HG03354 (cell line): ENCODE results near the gene REEP1.
"Not testable (repeated sequence)": the region's sequence is repeated elsewhere in the genome, so short reads cannot be mapped to it uniquely, and the experiment has no call there.

Source experiments
- ATAC-seq: cut with Tn5 transposase; IDR thresholded peaks from one replicate; pipeline ENCODE4 v1.9.1; 2021; ENCODE audit warnings: mild to moderate bottlenecking; ENCODE audit not compliant: unreplicated experiment, poor library complexity, severe bottlenecking

REEP1 gene

DNA sequence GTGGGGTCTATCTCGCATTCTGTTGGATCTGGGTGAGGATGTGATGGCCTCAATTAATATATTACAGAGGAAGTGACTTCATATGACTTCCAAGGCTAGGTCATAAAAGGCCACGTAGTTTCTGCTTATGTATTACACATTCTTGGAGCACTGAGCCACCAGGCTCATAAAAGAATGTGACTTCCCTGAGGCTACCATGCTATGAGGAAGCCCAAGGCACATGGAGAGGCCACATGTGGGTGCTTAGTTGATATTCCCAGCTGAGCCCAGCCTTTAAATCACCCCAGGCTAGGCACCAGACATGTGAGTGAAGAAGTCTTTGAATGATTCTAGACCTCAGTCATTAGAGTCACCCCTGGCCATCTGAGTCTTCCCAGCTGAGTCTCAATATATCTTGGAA is 13.3 kb upstream of the REEP1 start:
- no peak for ATAC-seq

DNA sequence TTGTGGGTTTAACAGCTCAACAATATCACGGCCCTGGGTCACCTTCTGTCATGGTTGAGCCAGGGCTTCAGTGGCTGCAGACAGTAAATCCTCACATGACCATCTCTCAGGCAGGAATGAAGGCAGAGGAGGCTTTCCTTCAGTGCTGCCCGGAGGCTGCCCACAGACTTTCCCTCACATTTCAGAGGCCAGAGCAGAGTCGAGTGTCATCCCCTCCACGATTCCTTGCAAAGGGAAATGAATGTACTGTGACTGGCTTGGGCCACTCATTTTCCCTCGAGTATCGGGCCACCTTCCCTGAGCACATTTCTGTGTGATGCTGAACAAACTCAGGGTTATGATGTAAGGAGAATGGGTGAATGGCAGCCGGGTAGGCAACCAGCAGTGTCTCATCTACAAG is 10.0 kb upstream of the REEP1 start:
- no peak for ATAC-seq

DNA sequence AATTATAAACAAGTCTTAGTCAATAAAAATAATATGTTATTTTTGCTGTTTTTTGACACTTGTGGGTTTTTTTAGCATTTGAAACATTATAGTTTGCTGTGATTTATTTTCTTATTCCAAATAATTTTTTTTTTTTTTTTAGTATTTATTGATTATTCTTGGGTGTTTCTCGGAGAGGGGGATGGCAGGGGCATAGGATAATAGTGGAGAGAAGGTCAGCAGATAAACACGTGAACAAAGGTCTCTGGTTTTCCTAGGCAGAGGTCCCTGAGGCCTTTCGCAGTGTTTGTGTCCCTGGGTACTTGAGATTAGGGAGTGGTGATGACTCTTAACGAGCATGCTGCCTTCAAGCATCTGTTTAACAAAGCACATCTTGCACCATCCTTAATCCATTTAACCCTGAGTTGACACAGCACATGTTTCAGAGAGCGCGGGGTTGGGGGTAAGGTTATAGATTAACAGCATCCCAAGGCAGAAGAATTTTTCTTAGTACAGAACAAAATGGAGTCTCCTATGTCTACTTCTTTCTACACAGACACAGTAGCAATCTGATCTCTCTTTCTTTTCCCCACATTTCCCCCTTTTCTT is 8.5 kb upstream of the REEP1 start:
- not testable (repeated sequence) for ATAC-seq

DNA sequence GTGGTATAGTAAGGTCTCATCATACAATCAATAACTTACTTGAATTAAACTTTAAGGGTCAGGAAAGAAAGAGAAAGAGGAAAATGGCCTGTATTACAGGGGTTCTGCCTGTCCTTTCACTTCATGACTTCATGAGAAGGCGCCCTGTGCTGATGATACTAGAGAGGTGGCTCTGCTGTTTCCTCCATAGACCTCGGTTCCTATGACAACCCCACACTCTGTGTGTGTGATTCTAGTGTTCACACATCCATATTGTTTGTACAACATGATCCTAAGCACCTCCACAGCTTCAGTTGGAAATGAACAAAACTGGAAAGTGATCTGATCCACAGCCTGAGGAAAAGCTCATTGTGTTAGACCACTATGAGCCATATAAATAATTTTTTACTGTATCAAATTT is 7.0 kb upstream of the REEP1 start:
- ATAC-seq: no peak

DNA sequence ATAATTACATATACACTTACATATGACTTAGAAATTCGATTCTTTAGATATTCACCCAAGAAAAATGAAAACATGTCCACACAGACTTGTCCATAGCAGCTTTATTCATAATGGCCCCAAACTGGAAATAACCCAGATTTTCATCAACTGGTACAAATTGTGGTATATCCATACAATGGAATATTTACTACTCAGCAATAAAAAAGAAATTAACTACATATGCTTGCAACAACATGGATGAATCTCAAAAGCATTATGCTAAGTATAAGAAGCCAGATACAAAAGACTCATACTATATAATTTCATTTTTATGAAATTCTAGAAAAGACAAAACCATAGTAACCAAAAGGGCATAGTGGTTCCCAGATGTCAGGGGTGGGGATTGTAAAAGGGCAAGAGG is 5.1 kb upstream of the REEP1 start:
- ATAC-seq: no peak

DNA sequence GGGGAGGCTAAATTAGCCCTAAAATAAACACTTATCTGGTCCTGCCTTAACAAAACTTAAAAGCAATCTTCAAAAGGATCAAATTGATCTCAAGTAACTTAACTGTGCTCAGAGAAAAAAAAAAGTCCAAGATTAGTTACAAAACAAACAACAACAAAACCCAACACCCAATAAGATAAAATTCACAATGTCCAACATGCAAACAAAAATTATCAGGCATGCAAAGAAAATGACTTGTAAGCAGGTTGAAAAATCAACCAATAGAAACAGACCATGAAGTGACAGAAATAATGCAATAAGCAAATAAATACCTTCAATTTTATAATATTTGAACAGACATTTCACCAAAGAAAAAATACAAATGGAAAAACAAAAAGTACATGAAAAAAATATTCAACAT is 4.0 kb upstream of the REEP1 start:
- no peak for ATAC-seq

DNA sequence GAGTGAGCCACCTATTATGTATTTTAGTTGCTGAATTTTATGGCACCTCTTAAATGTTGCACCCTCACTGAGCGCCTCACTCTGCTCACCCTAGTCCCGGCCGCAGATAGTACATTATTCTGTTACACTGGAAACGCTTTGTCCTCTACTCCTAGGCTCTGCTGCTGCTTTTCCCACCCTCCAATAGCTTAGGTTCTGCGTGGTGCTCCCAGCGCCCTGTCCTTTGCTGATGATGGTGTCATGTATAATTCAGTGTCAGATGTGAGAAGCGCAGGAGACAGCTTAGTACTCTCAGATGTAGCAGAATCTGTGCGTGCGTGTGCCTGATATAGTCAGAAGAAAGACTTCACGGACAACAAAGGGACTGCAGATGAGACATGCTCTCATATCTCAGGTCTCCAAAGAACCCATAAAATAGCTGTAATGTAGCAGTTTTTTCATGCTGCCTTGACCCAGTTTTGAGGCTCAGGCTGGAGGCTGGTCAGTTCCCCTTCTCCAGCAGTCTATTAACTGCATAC is 1.4 kb upstream of the REEP1 start:
- ATAC-seq: no peak

DNA sequence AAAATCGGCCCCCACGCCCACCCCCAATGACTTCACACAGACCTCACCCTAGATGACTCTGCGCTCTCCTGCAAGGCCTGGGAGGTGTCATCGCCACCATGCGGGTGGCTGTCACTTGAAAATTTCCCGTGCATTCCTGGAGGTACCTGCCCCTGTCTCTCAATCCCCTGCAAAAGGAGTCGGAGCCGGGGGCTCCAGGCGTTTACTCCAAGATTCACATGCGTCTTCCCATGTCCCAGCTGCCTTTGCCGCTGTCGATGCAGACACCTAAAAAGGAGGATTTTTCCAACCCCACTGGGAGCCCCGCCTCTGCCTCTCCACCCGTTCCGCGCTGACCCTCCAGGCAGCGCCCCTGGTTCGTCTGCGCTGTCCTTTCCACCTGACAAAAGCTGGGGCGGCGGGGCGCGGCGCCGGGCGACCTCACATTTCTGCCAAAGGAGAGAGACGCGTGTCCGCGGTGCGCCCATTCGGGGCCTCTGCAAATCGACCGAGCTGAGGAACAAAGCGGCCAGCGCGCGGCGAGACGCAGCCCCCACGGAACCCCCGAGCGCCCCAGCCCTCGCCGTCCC is 667 bp downstream of the REEP1 start:
- no peak for ATAC-seq

DNA sequence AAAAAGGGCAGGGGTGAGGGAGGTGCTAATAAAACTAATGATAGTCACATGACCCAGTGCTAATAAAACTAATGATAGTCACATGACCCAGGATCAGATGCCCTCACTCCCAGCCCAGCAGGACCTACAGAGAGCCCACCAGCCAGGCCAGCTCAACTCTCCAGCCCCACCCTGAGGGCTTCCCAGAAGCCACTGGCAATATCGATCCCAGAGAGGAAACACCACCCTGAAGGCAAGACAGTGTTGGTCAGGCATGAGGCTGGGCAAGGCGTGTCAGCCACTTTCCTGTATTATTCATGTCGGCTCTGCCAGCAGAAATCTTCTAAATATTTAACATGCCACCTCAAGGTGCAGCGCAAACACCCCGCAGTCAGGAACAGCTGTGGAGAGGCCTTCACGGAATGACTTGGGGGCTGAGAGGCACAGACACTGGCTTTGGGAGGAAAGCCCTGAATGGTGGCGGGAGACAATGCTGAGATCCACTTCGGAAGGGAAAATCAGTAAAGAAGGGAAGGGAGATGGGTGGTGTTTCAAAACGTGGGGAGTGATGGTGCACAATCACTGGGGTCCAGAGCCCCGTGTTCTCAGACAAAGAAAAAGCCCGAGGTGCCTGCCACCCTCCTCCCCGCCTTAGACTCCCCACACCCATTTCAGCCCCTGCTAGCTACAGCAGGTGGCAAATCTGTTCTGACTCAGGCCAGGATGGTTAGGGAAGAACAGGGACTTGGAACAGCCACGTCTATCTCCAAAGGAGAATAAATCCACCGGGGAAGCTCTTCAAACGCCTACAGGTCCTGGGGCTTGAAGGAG is 1.4 kb downstream of the REEP1 start:
- ATAC-seq: no peak

DNA sequence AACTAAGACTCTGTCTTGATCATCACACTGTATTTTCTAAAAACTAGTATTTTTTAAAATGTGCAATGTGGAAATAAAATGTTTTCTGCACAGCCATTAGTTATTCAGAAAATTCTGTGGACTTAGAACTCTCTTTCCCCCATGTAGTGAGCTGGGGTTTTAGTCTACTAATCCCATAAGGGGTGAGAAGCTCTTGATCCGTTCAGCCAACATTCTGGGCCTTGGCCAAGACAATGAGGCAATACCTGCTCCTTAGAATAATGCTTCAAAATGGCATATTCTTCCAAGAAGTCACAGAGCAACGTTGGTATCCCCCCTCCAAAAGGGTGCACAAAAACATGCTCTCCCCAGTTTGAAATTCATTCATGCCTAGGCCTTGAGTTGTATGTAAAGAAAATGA is 4.0 kb downstream of the REEP1 start:
- ATAC-seq: no peak

DNA sequence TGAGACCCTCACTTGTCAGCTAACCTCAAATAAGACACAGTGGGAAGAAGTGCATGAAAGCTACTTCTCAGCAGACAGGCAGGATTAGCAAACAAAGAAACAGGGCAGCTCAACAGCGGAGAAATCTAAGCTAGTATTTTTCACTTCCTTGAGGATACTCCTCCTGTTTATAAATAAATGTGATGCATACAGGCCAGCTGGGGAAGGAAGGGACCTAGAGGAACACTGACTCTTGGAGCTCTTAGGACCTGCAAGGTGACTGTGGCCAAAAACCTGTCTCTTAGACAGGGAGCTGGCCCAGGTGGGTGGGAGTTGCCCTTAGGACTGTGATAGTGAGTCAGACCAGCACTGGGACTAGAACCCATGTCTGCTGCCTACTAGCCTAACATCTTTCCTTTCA is 4.8 kb downstream of the REEP1 start:
- ATAC-seq: no peak

DNA sequence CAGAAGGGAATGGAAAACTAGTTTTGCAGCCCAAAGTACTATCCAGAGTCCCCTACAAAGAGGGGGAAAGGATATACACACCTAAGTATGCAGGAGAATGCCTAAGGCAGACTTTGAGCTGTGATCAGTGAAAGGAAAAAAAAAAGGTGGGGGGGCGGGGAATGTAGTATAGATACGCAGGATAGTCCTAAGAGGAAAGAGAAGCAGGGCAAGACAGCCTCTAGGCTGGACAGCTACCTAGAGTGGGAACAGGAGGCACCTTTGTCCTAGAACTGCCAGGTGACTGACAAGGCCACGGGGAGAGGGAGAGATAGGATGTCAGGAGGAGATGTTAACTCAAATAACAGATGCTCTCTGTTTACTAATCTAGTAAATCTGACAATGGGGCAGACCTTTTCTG is 6.0 kb downstream of the REEP1 start:
- ATAC-seq: no peak

DNA sequence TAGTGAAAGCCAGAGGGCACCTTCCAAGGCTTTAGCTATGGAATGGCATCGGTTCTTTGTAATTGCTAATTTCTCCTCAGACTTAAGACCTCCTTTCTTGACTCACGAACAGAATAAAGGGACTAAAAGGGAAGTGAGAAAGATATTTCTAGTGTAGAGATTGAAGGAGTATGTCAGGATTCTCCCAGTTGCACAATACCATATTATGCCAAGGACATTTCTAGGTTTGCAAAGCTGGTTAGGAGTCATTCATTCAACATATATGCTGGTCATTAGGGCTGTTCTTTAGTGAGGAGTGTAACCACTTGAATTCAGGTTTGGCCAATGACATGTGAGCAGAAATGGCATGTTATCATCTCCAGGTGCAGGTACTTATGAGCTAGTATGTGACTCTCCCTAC is 7.4 kb downstream of the REEP1 start:
- no peak for ATAC-seq

DNA sequence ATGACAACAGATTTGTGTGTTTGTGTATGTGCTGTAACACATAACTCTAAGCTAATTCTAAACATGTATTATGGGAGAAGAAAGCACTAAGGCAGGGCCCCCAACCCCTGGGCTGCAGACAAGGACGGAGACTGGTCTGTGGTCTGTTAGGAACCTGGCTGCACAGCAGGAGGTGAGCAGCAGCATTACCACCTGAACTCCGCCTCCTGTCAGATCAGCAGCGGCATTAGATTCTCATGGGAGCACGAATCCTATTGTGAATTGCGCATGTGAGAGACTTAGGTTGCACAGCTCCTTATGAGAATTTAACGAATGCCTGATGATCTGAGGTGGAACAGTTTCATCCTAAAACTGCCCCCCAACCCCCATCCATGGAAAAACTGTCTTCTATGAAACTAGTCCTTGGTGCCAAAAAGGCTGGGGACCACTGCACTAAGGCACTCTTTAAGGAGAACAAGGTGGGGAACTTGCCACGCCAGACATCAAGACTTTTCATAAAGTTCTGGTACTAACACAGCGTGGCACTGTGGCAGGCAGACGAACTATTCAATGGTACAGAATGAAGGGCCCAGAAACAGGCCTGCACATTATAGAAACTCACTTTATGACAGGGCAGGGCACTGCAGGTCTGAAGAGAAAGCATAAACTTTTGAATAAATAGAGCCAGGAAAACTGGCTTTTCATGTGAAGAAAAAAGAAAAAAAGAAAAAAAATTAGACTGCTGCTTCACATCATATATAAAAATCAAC is 14.0 kb downstream of the REEP1 start:
- no peak for ATAC-seq

DNA sequence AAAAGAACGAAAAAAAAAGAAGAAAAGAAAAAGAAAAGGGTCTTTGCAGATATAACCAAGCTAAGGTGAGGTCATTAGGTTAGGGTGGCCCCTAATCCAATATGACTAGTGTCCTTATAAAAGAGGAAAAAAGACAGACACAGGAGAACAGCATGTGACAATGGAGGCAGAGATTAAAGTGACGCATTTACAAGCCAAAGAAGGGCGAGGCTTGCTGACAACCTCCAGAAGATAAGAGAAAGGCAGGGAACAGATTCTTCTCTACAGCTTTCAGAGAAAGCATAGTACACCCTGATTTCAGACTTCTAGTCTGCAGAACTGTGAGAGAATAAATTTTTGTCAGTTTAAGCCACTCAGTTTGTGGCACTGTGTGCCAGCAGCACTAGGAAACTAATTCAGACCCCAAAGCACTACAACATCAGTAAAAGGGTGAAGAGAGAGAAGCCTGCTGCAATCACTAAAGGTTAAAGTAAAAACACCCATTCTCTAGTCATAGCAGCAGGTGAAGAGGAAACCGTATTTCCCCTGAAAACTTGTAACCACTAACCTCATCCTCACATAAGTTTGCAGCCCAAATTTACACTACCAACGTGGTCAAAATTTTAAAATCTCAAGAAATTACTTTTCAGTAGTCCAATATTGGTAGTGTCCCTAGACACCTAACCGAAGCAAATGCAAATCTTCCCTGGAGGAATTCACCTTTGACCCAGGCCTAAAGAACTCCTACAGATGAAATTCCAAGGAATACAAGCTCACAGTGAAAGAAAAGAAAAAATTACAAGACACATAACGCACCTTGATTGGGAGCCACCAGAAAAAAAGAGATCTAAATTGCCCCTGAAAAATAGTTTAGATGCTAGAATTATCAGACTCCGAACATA is 17.5 kb downstream of the REEP1 start:
- ATAC-seq: no peak

DNA sequence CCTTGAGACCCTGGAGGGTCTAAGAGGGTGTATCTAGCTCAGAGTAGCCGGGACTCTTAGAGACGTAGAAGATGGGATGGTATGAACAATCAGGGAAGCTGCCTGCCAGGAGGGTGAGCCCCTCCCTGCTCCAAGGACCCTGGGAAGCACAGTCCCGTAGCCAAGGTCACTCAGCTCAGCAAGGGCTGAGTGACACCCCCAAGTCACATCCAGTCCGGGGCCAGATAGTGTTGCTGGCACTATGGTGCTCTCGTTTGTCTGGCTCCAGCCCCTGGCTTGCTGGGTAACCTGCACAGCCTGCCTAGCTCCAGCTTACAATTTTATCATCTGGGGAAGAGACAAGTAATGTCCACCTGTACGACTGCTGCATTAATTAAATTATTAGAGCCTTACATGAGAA is 22.3 kb downstream of the REEP1 start:
- ATAC-seq: no peak

DNA sequence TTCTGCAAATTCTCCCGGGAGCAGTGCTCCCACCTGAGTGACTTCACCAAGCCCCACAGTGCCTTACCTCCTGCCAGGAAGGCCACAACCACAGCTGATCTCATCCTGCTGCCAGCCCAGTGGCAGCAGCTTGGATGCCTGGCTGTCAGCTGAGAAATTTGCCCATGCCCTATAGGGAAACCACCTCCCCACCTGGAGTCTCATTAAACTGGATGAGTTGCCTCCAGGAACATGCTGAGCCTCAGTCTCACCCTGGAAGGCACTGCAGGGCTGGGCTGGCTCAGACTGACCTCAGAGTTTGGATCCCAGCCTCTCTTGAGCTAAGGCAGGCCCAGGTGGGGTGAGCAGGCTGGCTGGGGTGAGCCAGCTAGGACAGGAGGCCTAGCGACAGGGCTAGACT is 23.3 kb downstream of the REEP1 start:
- no peak for ATAC-seq

DNA sequence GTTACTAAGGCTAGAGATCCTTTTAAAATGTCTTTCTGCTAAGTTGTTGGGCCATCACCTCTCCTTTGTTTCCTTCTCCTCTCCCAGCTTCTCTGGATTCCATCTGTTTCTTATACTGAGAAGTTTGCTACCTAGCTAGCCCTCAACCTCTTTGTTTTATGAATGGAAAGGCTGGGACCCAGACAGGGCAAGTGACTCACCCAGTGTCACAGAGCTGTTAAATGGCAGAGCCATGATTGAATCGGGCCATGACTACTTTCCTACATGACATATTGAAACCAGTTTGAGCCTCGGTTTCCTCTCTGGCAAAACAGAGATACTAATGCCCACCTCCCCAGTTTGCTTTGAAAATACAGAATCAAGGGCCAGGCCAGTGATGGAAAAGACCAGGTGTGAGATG is 24.1 kb downstream of the REEP1 start:
- ATAC-seq: no peak

DNA sequence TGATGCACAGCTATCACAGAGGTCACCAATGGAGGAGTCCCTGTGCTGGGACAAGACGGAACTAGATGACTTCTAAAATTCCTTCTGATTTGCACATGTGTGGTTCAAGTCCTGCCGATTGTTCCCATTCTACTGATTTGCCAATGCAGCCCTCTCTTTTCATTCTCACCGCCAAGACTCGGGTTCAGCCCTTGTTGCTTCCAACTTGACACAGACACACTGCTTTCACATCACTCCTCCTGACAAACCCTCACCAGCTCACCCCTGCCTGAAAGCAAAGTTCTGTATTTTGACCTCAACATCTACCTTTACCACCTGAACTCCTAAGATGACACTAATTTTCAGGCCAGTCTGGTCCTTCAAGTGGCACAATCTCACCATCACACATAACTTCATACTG is 25.5 kb downstream of the REEP1 start:
- no peak for ATAC-seq

DNA sequence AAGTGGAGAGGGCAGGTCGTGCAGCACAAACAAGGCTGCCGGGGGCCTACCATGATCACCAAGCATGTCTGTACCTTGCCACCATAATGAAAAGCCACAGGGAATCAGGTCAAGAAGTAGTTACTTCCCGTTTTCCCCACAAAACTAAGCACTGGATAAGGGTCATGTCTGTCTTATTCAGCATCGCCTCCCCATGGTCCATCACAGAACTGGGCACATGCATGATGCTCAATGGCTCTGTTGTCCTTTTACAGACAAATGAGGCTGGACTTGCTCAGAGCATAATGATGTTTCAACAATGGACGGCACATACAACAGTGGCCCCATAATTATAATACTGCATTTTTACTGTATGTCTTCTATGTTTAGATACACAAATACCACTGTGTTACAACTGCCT is 27.5 kb downstream of the REEP1 start:
- no peak for ATAC-seq
